K562 (cell line): ENCODE data around the gene IRF2BP2. TPM values are rescaled to one million over a fixed set of nuclear protein-coding genes. Genes with fewer than 3 reads are reported as not detected.

Source experiments
- ADNP ChIP-seq: fragments of 200-800 bp; sonication (Bioruptor generic); IDR thresholded peaks from 2 replicates; pipeline ENCODE4 v1.6.1; 2016; ENCODE audit warnings: missing genetic modification characterization, missing compliant biosample characterization
- CBFA2T2 ChIP-seq: fragments of 450-650 bp; conservative IDR thresholded peaks from 2 replicates; pipeline ENCODE4 v1.6.1; 2017; ENCODE audit warnings: mild to moderate bottlenecking
- CBX1 ChIP-seq: sonication (generic); IDR thresholded peaks from 2 replicates; pipeline ENCODE4 v1.6.1; 2016; ENCODE audit warnings: antibody characterized with exemption, low read depth, mild to moderate bottlenecking
- CHD4 ChIP-seq: fragments of 200-600 bp; sonication (generic); IDR thresholded peaks from 3 replicates; pipeline ENCODE4 v1.6.1; 2012; ENCODE audit warnings: low read depth, mild to moderate bottlenecking, mixed read lengths, low read length, inconsistent platforms; ENCODE audit not compliant: insufficient read depth, insufficient replicate concordance, poor library complexity, severe bottlenecking
- DNMT1 ChIP-seq: fragments of 450-650 bp; IDR thresholded peaks from 2 replicates; pipeline ENCODE4 v1.6.1; 2016; ENCODE audit warnings: antibody characterized with exemption, mild to moderate bottlenecking
- EHMT2 ChIP-seq: fragments of 450-650 bp; IDR thresholded peaks from 2 replicates; pipeline ENCODE4 v1.6.1; 2018; ENCODE audit warnings: antibody characterized with exemption
- ETV1 ChIP-seq: fragments of 450-650 bp; conservative IDR thresholded peaks from 2 replicates; pipeline ENCODE4 v1.6.1; 2016; ENCODE audit warnings: missing genetic modification characterization, control low read depth, low read depth, missing compliant biosample characterization
- ETV6 ChIP-seq, 3 experiments: fragments of 150-350 bp in 1 of 3; sonication (generic) in 1 of 3; formaldehyde crosslinking in 1 of 3; IDR thresholded peaks; 2 replicates each; pipeline versions ENCODE4 v1.6.1 to v1.8.0; 2014 to 2022; ENCODE audit warnings: borderline replicate concordance in 2 of 3, low read depth in 2 of 3, antibody characterized with exemption in 1 of 3, low read length in 1 of 3, mild to moderate bottlenecking in 1 of 3, missing genetic modification reagents in 1 of 3
- FOXA3 ChIP-seq, 2 experiments: fragments of 450-650 bp in 1 of 2; sonication (generic) in 1 of 2; formaldehyde crosslinking; IDR thresholded peaks in 1 of 2; conservative IDR thresholded peaks in 1 of 2; 2 replicates each; pipeline versions ENCODE4 v1.4.0 to v1.8.0; 2020 to 2022; ENCODE audit warnings: mild to moderate bottlenecking in 2 of 2, missing genetic modification reagents in 1 of 2
- GABPA ChIP-seq: fragments of 200-800 bp; sonication (Bioruptor generic); conservative IDR thresholded peaks from 2 replicates; pipeline ENCODE4 v1.6.1; 2016; ENCODE audit warnings: low read depth, missing genetic modification characterization, missing compliant biosample characterization
- LCOR ChIP-seq: sonication (generic); formaldehyde crosslinking; IDR thresholded peaks from 2 replicates; pipeline ENCODE4 v1.8.0; 2022; ENCODE audit warnings: mild to moderate bottlenecking, missing genetic modification reagents
- MEF2D ChIP-seq: conservative IDR thresholded peaks from 2 replicates; pipeline ENCODE4 v1.6.1; 2016; ENCODE audit warnings: low read depth, missing genetic modification characterization, missing compliant biosample characterization
- MEIS2 ChIP-seq: fragments of 450-650 bp; IDR thresholded peaks from 2 replicates; pipeline ENCODE4 v1.6.1; 2014; ENCODE audit warnings: mild to moderate bottlenecking; ENCODE audit not compliant: partially characterized antibody
- NFYB ChIP-seq: IDR thresholded peaks from 2 replicates; pipeline ENCODE4 v1.6.1; 2011; ENCODE audit warnings: mild to moderate bottlenecking, moderate library complexity; ENCODE audit not compliant: insufficient read length; ENCODE audit errors: extremely low read depth
- PHB ChIP-seq: fragments of 250-450 bp; sonication (Bioruptor Pico); IDR thresholded peaks from 2 replicates; pipeline ENCODE4 v1.5.0; 2021
- PHB2 ChIP-seq: fragments of 450-650 bp; IDR thresholded peaks from 2 replicates; pipeline ENCODE4 v1.6.1; 2017; ENCODE audit warnings: low read depth
- SMAD1 ChIP-seq: fragments of 150-350 bp; IDR thresholded peaks from 2 replicates; pipeline ENCODE4 v1.6.1; 2014; ENCODE audit warnings: low read length, low read depth; ENCODE audit not compliant: partially characterized antibody
- SMAD2 ChIP-seq: fragments of 150-350 bp; IDR thresholded peaks from 2 replicates; pipeline ENCODE4 v1.6.1; 2014; ENCODE audit warnings: low read depth, mild to moderate bottlenecking, low read length
- SMARCA4 ChIP-seq: fragments of 450-650 bp; IDR thresholded peaks from 2 replicates; pipeline ENCODE4 v1.6.1; 2016
- ZKSCAN8 ChIP-seq: fragments of 200-800 bp; sonication (Bioruptor generic); IDR thresholded peaks from 2 replicates; pipeline ENCODE4 v1.6.1; 2016; ENCODE audit warnings: missing genetic modification characterization, missing compliant biosample characterization
- ZNF57 ChIP-seq: fragments of 450-650 bp; formaldehyde crosslinking; IDR thresholded peaks from 2 replicates; pipeline ENCODE4 v1.4.0; 2020; ENCODE audit warnings: mild to moderate bottlenecking, moderate library complexity
- polyA plus RNA-seq, 8 experiments: library from polyadenylated mRNA; depleted of rRNA in 4 of 8; stranded (reverse) in 5 of 8; unstranded in 3 of 8; fragments of >200 nt; fragmentation: Nextera tagmentation in 2 of 8; fragmentation: Illumina TruSeq in 1 of 8; extraction: Ambion mirVana in 2 of 8; extraction: Trizol in 1 of 8; gene quantifications; 2 replicates each; pipeline versions ENCODE4 v1.2.1 to v1.2.3, GENCODE V29; 2011 to 2014; ENCODE audit warnings: inconsistent platforms in 1 of 8, missing spikeins in 1 of 8
- total RNA-seq, 7 experiments: library from RNA; depleted of rRNA in 6 of 7; stranded (reverse); fragments of >200 nt in 6 of 7; fragmentation: Illumina TruSeq in 2 of 7; extraction: Trizol in 2 of 7; gene quantifications; 2 replicates each; pipeline versions ENCODE4 v1.2.1 to v1.2.3, GENCODE V29; 2011 to 2021; ENCODE audit warnings: low replicate concordance in 1 of 7
- TF ChIP-seq, protein P1 (sequence below): sonication (generic); formaldehyde crosslinking; IDR thresholded peaks from 2 replicates; pipeline ENCODE4 v1.8.1; 2023; ENCODE audit warnings: mild to moderate bottlenecking, missing genetic modification reagents
- TF ChIP-seq, protein P2 (sequence below): sonication (generic); formaldehyde crosslinking; IDR thresholded peaks from 2 replicates; pipeline ENCODE4 v1.8.0; 2022; ENCODE audit warnings: mild to moderate bottlenecking, missing genetic modification reagents
- TF ChIP-seq, protein P3 (sequence below): fragments of 450-650 bp; formaldehyde crosslinking; IDR thresholded peaks from 2 replicates; pipeline ENCODE4 v1.4.0; 2020; ENCODE audit warnings: mild to moderate bottlenecking, mixed read lengths

The IRF2BP2 gene
- total and polyA plus RNA-seq, 9 of the 15 experiments (the other 6 are each of a cell fraction or from before 2014, with no cell fraction given) = 7.7 to 68.6 (median 22.1) TPM

DNA sequence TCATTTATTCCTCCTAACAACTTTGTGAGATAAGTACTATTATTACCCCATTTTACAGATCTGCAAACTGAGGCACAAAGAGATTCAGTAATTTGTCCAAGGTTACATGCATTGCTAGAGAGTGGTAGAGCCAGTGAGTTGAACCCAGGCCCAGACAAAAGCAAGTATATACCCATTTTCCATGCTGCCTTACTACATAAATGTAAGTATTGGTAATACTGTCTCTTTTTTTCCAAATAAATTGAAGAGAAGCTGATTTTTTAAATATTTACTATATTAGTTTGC is 33.8 kb upstream of the IRF2BP2 start (continued):
- TF ChIP-seq, protein P1, sequence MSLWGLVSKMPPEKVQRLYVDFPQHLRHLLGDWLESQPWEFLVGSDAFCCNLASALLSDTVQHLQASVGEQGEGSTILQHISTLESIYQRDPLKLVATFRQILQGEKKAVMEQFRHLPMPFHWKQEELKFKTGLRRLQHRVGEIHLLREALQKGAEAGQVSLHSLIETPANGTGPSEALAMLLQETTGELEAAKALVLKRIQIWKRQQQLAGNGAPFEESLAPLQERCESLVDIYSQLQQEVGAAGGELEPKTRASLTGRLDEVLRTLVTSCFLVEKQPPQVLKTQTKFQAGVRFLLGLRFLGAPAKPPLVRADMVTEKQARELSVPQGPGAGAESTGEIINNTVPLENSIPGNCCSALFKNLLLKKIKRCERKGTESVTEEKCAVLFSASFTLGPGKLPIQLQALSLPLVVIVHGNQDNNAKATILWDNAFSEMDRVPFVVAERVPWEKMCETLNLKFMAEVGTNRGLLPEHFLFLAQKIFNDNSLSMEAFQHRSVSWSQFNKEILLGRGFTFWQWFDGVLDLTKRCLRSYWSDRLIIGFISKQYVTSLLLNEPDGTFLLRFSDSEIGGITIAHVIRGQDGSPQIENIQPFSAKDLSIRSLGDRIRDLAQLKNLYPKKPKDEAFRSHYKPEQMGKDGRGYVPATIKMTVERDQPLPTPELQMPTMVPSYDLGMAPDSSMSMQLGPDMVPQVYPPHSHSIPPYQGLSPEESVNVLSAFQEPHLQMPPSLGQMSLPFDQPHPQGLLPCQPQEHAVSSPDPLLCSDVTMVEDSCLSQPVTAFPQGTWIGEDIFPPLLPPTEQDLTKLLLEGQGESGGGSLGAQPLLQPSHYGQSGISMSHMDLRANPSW = no peak
- no peak for TF ChIP-seq FOXA3 (CRISPR knock-in tag; conservative IDR thresholded peaks at IDR 0.05 in 1 of 2, IDR thresholded peaks at IDR 0.05 in 1 of 2)
- TF ChIP-seq CHD4 = peak; percentile 93
- no peak for TF ChIP-seq ETV6 (IDR thresholded peaks at IDR 0.05; ENCODE audit: borderline replicate concordance in 1 of 2, low read depth in 2 of 2, low read length in 1 of 2)
- no peak for TF ChIP-seq ETV6 (CRISPR knock-in tag; IDR thresholded peaks at IDR 0.05; ENCODE audit: borderline replicate concordance)
- no peak for TF ChIP-seq MEIS2
- TF ChIP-seq SMAD1 = no peak
- no peak for TF ChIP-seq SMARCA4
- peak; percentile 95 for TF ChIP-seq ADNP (tag)
- no peak for TF ChIP-seq MEF2D (tag)
- TF ChIP-seq CBFA2T2 = no peak
- TF ChIP-seq, protein P2, sequence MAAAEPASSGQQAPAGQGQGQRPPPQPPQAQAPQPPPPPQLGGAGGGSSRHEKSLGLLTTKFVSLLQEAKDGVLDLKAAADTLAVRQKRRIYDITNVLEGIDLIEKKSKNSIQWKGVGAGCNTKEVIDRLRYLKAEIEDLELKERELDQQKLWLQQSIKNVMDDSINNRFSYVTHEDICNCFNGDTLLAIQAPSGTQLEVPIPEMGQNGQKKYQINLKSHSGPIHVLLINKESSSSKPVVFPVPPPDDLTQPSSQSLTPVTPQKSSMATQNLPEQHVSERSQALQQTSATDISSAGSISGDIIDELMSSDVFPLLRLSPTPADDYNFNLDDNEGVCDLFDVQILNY (CRISPR knock-in tag) = no peak
- TF ChIP-seq ETV1 = no peak
- TF ChIP-seq ZNF57 (CRISPR knock-in tag) = no peak
- no peak for TF ChIP-seq PHB
- TF ChIP-seq CBX1 = peak; percentile 32; the same call in 1 of the 2 replicates
- TF ChIP-seq LCOR (CRISPR knock-in tag) = no peak
- TF ChIP-seq GABPA (tag) = no peak
- TF ChIP-seq SMAD2 = no peak
- no peak for TF ChIP-seq DNMT1
- no peak for TF ChIP-seq ZKSCAN8 (CRISPR knock-in tag)
- TF ChIP-seq, protein P3, sequence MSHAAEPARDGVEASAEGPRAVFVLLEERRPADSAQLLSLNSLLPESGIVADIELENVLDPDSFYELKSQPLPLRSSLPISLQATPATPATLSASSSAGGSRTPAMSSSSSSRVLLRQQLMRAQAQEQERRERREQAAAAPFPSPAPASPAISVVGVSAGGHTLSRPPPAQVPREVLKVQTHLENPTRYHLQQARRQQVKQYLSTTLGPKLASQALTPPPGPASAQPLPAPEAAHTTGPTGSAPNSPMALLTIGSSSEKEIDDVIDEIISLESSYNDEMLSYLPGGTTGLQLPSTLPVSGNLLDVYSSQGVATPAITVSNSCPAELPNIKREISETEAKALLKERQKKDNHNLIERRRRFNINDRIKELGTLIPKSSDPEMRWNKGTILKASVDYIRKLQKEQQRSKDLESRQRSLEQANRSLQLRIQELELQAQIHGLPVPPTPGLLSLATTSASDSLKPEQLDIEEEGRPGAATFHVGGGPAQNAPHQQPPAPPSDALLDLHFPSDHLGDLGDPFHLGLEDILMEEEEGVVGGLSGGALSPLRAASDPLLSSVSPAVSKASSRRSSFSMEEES (CRISPR knock-in tag) = no peak
- TF ChIP-seq NFYB = no peak
- TF ChIP-seq PHB2 = no peak
- TF ChIP-seq EHMT2 = no peak
